CD1c-positive myeloid dendritic cell (primary cell): ENCODE measurements around the gene SCGB1A1.
"Not testable (repeated sequence)": the region's sequence is repeated elsewhere in the genome, so short reads cannot be mapped to it uniquely, and the experiment has no call there.

Source experiments
- DNase-seq: peaks from one replicate; pipeline ENCODE4 v3.0.0-alpha.2; 2016; ENCODE audit errors: extremely low spot score

SCGB1A1 gene, protein sequence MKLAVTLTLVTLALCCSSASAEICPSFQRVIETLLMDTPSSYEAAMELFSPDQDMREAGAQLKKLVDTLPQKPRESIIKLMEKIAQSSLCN

DNA sequence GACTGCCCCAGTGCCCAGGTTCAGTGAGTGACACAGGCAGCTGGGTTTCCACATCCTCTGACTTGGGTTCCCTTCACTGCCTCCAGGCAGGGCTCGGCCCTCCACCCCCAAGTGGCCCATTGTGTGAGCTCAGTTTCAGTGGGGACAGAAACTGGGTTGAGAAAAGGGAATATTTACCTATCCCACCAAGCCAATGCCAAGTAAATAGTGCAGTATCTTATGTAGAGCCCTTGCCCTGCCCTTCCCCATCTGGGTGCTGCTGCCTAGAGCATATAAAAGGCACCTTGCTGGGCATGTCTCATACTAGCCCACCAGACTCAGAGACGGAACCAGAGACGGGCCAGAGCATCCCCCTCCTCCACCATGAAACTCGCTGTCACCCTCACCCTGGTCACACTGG is at the start of gene SCGB1A1:
TSS of gene SCGB1A1 (plus strand) at position 301 of the 400 bp plus-strand sequence. CDS start at position 364, 63 bp downstream.
- no peak for DNase-seq

- peak; percentile 64 for DNase-seq
Measured at GRCh38 chr11:62370743-62371440, 47.9 kb upstream of the SCGB1A1 start.

DNA sequence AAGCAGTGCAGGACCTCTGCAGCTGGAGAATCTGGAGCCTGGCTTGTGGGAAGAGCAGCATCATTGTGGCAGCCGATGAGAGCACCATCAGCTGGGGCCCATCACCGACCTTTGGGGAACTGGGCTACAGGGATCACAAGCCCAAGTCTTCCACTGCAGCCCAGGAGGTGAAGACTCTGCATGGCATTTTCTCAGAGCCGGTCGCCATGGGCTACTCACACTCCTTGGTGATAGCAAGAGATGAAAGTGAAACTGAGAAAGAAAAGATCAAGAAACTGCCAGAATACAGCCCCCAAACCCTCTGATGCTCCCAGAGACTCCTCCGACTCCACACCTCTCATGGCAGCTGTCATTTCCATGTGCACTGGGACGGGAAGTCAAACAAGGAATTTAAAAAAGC is 46.0 kb upstream of the SCGB1A1 start:
- no peak for DNase-seq

GRCh38 chr11:62373464-62374119 is 45.2 kb upstream of the SCGB1A1 start:
- DNase-seq, result no peak

GRCh38 chr11:62374801-62375200 is 44.0 kb upstream of the SCGB1A1 start:
- no peak for DNase-seq

DNA sequence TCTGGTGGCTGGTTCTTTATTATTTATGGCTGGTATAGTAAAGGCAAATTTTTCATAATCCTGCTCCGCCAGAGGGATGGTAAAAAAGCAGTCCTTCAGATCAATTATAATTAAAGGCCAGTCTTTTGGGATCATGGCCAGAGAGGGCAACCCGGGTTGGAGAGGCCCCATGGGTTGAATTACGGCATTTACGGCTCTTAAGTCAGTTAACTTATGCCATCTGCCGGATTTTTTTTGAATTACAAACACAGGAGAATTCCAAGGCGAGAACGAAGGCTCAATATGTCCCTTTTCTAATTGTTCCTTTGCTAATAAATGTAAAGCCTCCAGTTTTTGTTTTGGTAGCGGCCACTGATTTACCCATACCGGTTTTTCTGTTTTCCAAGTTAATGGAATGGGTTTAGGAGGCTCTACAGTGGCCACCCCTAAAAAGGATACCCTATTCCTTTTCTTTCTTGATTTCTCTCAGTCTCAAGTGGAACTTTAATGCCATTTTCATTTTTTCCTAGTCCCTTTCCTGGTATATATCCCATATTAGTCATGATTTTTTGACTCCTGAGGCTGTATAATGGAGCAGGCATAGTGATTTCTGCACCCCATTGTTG is 40.3 kb upstream of the SCGB1A1 start:
- peak; percentile 72 for DNase-seq

GRCh38 chr11:62379586-62379985 is 39.2 kb upstream of the SCGB1A1 start:
- DNase-seq, result not testable (repeated sequence)

DNA sequence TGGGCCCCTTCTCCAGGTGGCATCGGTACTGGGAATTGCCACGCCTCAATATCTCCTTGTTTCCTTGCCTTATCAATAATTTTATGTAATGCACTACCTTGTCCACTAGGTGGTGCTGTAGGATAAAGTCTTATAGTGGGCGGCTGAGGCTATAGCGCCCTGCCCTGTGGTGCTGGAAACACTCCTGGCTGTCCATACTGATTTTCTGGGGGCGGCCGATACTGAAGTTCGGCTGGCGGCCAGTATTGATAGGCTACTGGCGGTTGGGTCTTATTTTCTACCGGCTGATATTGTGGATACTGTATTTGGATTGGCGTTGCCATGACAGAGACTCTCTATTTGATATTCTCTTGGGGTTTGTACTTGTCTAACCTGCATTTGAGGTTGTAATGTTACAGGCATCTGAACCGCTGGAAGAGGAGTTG is 38.0 kb upstream of the SCGB1A1 start:
- DNase-seq, result peak; percentile 89

DNA sequence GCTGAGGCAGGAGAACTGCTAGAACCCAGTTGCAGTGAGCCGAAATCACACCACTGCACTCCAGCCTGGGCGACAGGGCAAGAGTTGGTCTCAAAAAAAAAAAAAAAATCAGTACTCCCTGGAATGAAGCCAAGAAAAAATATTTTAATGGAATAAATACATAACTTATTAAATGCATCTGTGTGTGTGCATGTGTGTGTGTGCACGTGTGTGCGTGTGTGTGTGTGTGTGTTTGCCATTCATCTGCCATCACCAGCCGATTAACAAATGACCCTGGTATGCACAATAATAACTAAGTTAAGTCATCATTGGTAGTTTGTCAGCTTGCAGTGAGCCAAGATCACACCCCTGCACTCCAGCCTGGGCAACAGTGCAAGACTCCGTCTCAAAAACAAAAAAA is 35.0 kb upstream of the SCGB1A1 start:
- DNase-seq, result no peak

GRCh38 chr11:62386083-62386482 is 32.8 kb upstream of the SCGB1A1 start:
- not testable (repeated sequence) for DNase-seq

GRCh38 chr11:62387381-62387780 is 31.5 kb upstream of the SCGB1A1 start:
- no peak for DNase-seq

- DNase-seq, result no peak
Measured at GRCh38 chr11:62388999-62389398, 29.8 kb upstream of the SCGB1A1 start.

GRCh38 chr11:62390237-62390636 is 28.6 kb upstream of the SCGB1A1 start:
- DNase-seq, result no peak

DNA sequence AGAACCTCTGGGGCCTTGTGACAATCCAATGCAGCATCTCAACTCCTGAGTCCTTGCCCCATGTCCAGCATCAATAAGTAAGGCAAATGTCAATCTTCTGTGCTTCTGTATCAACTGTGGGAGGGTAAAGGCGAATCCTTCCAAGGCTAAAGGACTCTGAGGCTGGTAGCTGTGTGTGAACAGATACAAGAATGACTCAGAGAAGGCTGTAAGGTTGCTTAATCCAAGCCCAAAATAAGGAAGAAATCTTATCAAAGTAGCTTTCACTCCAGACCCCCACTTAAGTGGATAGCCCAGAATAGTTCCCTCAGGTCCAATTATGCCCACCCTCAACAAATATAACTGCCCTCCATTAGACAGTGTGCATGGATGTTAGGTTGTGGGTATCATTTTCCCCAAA is 28.1 kb upstream of the SCGB1A1 start:
- peak; percentile 12 for DNase-seq

DNA sequence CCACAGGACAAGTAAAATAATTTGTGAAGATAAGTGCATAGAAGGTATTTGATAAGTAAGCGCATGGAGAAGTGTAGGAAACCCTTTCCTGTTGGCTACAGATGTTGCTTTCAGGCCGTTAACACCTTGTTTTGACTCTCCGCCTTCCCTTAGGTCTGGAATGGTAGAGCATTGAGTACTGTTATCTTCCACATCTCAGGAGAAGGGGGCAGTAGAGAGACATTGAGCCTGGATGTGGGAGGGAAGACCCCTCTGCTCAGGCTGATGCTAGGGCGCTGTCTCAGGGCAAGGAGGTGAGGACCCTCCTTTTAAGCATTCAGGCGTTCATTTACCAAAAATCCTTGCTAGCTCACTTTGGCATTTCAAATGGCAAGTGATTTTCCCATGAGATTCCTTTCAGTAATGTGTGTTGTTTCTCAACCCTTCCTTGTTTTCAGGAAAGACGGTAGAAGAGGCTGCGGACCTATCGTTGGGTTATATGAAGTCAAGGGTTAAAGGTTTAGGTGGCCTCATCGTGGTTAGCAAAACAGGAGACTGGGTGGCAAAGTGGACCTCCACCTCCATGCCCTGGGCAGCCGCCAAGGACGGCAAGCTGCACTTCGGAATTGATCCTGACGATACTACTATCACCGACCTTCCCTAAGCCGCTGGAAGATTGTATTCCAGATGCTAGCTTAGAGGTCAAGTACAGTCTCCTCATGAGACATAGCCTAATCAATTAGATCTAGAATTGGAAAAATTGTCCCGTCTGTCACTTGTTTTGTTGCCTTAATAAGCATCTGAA is 27.0 kb upstream of the SCGB1A1 start:
- no peak for DNase-seq

DNA sequence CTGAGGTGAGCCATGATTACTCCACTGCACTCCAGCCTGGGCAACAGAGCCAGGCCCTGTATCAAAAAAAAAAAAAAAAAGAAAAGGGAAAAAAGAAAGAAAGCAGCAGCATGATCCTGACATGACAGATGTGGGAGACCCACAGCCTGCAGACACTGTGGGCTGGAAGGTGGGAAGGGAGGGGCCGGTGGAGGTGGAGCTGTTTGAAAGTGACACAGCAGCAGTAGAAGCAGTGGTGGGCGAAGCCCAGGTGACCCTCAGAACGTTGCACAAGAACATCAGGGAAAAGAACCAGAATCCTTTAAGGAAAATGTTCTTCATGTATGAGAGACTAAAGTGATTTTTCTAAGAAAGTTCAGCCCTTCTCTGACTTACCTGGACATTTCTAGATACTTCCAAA is 26.3 kb upstream of the SCGB1A1 start:
- DNase-seq, result no peak

GRCh38 chr11:62393061-62393611 is 25.7 kb upstream of the SCGB1A1 start:
- DNase-seq, result peak; percentile 16

GRCh38 chr11:62393735-62394134 is 25.1 kb upstream of the SCGB1A1 start:
- no peak for DNase-seq

DNA sequence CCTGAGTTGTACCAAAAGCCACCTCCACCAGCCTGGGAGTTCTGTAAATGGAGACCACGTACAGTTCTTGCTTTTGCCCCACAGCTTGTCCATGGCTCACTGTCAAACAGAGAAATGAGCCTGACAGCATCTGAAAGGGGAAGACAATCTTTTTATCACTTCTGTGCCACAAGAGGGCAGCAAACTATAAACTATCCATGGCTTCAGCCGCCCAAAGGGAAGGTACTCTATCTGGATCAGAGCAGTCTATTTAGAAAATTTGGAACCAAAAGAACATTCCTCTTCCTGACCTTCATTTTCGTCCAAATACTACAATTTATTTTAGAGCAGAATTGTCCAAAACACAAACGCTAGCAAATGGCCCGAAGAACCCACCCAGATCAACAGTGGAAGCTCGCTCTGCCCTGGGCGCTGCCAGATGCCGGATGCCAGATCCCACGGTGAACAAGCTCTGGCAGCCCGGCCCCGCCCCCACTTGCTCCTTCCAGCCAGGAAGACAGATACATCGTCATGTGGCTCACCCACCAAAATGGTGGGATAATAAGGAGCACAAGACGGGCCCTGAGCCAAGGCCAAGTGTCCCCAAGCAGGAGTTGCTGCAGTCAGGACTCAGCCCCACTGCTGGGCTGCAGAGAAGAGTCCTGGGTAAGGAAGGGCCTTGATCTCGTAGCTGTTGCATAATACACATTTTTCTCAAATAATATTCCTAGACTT is 23.9 kb upstream of the SCGB1A1 start:
- peak; percentile 84 for DNase-seq

GRCh38 chr11:62395885-62396551 is 22.8 kb upstream of the SCGB1A1 start:
- no peak for DNase-seq
